GM20431 (cell line): Measurements from ENCODE around the gene TARBP2.
"Not testable (repeated sequence)": the region's sequence is repeated elsewhere in the genome, so short reads cannot be mapped to it uniquely, and the experiment has no call there.

Experiments
- in situ Hi-C: fragments of 300-500 bp; cut with MseI, MboI; formaldehyde crosslinking; loops from one replicate; pipeline ENCODE4 v1.15.0; 2020; ENCODE audit warnings: low sequenced_read_pairs; ENCODE audit not compliant: unreplicated experiment

TARBP2 gene

GRCh38 chr12:53472056-53472582 lies 29.0 kb upstream of the TARBP2 start:
- in situ Hi-C loops: no loop called here

GRCh38 chr12:53474077-53474476 lies 27.0 kb upstream of the TARBP2 start:
- in situ Hi-C loops: no loop called here

DNA sequence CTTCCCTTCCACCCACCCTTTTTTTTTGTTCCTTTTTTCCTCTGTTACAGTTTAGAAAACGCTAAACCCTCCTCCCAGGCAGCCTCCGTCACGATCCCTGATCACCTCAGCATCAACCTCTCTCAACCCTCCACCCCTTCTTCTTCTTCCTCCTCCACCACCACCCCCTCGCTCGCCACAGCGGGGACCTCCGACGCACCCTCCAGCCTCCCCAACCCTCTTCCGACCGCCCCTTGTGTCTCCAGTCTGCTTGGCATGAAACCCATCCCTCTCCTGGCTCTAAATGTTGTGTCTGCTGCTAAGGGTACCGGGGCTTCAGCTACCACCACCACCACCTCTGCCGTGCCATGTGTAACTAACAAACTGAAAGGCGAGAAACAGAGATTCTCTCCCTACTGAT lies 26.3 kb upstream of the TARBP2 start:
- in situ Hi-C loops: no loop called here

GRCh38 chr12:53476769-53477209 lies 24.3 kb upstream of the TARBP2 start:
- in situ Hi-C loops: no loop called here

- in situ Hi-C loops: no loop called here
These were observed 22.2 kb upstream of the TARBP2 start for GRCh38 chr12:53478865-53479264.

GRCh38 chr12:53479331-53479730 lies 21.8 kb upstream of the TARBP2 start:
- in situ Hi-C loops: no loop called here

DNA sequence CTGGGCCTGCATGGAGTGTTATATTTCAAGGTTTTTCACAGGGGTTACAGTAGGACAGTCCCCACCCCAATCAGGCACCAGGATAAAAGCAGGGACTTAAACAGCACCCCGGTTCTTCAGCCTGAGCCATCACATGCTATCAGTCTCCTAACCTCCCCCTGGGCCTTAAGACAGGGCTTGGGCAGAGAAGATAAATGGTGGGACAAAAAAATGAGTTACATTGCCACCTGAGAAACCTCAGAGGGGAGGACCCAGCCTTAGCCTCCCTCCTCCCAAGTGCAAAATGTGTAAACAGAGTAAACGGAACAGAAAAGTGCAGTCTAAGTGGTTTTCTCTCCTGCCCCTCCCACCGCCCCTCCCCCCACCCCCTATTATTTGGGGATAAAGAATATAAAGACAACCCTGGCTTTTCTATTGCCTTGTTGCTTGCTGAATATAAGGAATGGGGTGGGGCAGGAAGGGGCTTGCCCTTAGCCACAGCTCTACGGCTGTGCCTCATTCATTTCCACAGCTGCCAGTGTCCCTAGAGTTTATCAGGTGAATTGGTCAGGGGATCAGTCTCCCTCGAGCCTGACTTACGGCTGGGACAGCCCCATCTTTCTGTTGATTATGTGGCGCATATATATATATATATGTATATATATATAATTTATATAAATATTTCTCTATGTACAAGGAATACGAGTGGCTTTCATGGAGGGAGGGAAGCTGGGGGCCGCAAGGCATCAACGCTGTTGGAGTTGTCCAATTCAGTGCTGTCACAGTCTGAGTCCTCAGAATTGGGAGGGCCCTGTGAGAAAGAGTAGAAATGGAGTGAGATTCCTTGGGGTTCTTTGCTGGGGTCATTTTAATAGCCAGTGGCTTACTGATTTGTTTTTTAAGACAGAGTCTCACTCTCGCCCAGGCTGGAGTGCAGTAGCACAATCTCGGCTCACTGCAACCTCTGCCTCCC lies 20.3 kb upstream of the TARBP2 start:
- in situ Hi-C loops: no loop called here

DNA sequence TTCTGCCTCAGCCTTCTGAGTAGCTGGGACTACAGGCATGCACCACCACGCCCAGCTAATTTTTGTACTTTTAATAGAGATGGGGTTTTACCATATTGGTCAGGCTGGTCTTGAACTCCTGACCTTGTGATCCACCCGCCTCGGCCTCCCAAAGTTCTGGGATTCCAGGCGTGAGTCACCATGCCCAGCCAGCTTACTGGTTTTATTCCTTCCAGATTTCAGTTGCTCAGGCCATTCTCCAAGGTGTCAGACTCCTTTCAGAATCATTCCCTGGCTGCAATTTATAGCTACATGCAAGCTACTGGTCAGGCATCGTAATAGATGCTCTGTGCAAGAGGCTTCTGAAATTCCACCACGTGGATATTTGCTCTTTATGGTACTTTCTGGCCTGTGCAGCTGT lies 19.6 kb upstream of the TARBP2 start:
- in situ Hi-C loops: not testable (repeated sequence)

DNA sequence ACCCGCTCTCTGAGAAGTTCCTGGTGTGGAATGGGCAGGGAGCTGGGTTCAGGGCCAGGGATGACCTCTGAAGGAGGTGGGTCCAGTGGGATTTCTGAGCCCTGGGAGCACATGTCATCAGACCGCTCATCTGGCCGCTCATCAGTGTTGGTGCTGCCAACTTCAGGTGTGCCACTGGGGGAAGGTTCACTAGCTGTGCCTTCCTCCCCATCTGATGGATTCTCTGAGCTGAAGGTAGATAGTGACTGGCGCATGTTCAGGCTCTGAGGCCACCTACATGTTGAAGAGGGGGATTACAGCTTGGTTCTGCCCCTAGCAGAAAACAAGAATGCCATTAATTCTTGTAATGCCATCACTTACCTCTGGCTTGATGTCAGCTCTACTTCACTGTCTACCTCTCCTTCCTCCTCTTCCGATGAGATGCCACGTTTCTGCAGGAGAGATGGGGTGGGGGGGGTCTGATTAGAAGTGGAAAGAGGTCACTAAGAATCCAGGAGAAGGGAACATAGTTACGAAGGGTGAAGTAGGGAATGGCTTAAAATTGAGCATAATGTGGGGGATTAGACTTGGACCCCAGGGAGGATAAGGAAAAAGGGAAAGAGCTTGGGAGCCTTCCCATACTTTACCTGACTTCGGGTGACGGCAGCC lies 19.0 kb upstream of the TARBP2 start:
- in situ Hi-C loops: no loop called here

DNA sequence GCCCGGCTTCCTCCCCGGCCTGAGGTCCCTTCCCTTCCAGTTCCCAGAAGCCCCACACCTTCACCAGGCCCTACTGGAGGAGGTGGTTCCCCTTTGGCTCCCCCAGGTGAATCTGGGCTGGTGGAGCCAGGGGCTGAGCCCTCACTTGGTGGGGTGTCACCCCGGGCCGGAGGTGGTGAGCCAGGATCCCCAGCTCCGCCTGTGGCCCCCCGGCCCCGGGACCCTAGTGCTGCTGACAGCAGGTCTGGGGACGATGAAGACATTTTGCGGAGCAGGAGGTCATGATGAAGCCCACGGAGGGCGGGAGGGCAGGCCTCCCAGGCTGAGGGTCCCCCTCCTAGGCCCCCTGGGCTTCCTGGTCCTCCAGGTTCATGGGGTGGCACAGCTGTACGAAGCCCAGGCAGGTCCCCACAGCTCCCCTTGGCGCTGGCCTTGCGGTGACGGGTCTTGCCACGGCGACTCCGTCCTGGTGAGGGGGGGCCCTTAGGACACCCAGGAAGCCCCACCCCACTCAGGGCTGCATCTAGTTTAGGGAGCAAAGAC lies 18.4 kb upstream of the TARBP2 start:
- in situ Hi-C loops: no loop called here

- in situ Hi-C loops: no loop called here
These were observed 17.7 kb upstream of the TARBP2 start for GRCh38 chr12:53483225-53483978.

- in situ Hi-C loops: no loop called here
These were observed 17.1 kb upstream of the TARBP2 start for GRCh38 chr12:53483979-53484377.

DNA sequence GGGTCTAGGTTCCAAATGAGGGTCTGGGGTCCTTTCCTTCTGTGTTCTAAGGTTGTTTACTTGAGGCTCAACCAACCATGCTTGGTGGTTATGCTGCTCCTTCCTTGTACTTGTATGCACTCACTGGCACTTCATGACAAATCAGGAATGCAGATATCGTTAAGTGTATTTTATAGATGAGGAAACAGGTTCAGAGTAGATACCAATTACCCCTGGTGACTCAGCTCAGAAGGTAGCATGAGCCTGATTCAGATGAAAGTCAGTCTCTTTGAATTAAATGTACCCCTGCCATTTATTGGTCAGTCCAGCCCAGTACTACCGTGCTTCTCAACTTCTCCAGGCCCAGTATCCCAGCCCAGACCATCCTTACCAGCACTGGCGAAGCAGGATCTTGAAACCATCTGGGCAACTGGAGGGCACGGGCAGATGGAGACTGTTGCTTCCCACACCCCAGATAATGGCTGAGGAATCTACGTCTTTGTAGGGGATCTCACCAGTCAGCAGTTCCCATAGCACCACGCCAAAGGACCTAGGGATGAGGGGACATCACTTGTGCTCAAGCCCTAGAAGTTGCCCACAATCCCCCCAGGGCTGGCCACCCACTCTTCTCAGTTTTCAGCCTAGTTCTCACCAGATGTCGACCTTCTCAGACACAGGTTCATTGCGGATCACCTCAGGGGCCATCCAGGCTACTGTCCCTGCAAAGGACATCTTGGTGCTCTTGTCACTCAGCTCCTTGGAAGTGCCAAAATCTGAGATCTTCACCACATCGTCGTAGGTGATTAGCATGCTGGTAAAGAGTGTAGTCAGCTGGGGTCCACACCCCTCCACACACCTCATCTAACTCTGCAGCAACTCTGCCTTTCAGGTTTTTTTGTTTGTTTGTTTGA lies 16.2 kb upstream of the TARBP2 start:
- in situ Hi-C loops: no loop called here

DNA sequence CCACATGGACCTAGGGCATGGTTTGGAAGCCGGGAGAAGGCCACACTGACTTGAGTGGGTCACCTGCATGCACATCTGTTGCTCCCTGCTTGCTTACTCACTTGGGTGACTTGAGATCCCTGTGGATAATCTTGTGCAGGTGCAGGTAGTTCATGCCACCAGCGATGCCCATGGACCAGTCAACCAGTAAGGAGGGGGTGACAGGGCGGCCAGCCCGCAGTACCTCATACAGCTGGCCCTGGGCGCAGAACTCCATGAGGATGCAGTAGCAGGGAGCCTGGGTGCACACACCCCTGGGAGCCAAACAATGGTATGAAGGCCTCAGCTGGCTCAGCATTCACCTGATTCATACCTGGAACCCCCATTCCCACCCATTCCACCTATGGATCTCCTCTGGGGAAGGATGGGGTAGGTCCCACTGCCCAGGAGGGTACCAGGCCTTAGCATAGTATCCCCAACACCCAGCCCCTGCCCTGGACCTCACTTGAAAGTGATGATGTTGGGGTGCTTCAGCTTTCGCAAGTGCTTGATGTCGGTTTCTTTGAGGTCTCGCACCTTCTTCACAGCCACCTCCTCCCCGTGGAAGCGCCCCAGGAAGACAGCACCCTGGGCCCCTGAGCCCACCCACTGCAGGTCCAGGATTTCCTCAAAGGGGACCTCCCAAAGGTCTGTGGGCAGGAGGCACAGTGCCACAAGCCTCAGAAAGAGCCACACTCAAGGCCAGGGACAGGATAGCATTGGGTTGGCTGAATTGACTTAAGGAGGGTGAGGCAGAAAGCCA lies 14.9 kb upstream of the TARBP2 start:
- in situ Hi-C loops: no loop called here

DNA sequence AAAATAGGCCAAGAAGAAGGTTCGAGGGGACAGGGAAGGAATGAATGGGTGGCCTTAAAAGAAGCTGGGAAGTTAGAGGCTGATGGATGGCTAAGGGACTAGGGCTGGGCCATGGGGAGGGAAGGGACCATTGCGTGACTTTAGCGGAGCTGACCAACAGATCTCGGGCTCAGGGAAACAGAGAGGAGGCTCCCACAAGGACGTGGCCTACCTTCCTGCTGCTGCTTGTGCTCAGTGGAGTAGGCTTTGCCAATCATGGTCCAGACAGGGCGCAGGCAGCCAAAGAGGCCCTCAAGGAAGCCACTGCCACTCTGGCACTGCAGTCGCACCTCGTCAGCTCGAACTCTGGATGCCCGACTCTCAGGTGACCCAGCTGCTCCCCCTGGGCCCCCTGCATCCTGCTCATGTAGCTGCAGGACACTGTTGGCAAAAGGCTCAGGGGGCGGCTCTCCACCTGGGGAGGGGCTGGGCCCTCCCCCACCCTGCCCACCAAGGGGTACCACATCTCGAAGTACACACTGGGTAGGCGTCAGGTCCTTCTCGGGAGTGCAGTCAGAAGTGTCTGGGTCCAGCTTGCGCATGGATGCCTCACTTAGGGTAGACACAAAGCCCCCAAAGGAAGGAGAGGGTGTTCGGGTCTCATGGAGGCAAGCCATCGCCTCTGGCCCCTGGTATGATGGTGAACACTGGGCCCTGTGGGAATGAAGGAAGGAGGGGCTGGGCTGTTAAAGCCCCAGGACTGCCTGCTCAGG lies 14.2 kb upstream of the TARBP2 start:
- in situ Hi-C loops: no loop called here

- in situ Hi-C loops: no loop called here
These were observed 11.7 kb upstream of the TARBP2 start for GRCh38 chr12:53489242-53489864.

GRCh38 chr12:53492188-53492587 lies 8.9 kb upstream of the TARBP2 start:
- in situ Hi-C loops: no loop called here
